HL-60/S4 treated with retinoic acid at 250 ng/mL for 4 days and 3 days (cell line): ENCODE measurements around the gene ARRDC1.
"Not testable (repeated sequence)": the region's sequence is repeated elsewhere in the genome, so short reads cannot be mapped to it uniquely, and the experiment has no call there.

Experiments
- in situ Hi-C: fragments of 300-500 bp; cut with MboI; formaldehyde crosslinking; loops from 2 replicates; pipeline ENCODE4 v1.7.0; 2022; ENCODE audit warnings: low sequenced_read_pairs

The ARRDC1 gene

DNA sequence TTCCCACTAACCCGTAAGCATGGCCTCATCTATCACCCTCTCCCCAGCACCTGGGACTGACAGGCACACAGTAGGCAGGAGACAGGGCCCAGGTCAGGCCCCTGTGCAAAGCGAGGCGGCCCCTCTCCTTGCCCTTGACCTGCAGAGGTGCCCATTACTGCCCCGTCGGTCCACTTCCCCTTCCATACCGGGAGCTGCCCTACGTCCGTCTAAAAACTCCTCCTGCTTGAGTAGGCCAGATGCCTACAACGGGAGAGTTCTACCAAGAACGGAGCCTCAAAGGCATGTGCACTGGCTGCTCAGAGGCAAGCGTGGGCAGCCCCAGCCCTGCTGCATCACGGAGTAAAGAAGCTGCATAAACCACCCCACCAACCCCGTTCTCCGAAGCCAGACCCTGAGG lies 22.1 kb upstream of the ARRDC1 start:
- in situ Hi-C loops, result no loop called here

DNA sequence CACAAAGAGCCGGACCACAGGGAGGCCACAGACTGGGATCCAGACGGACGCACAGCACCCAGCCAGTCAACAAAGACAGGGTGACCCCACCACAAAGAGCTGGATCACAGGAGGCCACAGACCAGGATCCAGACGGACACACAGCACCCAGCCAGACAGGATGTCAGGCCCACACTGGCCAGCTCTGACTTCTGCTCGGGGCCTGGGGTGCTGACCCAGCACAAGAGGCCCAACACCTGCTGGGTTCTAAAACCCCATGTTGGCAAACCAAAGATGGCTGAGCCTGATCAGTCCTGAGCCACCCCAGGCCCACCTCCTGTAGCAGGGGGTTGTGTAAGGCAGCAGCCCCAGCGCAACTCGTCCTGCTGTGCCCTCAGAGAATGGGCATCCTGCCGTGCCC lies 21.5 kb upstream of the ARRDC1 start:
- in situ Hi-C loops, result no loop called here

GRCh38 chr9:137586854-137587253 lies 18.6 kb upstream of the ARRDC1 start:
- in situ Hi-C loops, result no loop called here

DNA sequence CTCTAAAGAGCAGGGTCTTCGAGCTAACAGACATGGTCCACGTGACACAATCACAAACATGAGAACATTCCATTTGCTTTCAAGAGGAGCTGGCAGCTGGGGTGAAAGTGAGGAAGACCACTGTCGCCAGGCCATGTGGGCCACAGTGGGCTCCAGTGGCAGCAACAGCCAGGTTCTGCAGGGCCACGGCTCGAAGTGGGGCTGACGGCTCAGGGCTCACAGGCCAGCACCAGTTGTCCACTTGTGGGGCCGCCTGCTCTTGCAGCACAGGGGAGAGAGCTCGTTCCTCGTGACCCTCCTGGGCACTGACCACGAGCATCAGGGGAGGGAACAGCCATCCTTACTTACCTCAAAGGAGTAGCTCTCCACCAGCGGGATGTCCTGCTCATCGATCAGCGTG lies 17.2 kb upstream of the ARRDC1 start:
- in situ Hi-C loops, result no loop called here

DNA sequence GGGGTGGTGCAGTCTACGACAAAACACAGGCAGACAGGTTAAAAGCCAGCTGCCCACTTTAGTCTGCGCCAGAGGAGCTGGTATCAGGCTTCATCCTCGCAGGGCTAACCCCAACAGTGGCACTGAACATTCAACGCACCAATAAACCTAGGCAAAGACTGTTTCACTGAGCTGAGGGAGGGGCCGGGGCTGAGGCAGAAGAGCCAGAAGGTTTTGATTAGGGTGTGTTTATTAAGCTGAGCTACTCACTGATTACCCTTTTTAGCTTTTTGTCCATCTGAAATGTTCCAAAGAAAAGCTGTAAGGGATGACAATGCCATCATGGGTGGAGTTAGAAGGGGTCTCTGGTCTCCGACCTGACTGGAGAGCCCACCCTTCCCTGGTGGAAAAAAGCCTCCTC lies 16.6 kb upstream of the ARRDC1 start:
- in situ Hi-C loops, result no loop called here

- in situ Hi-C loops, result no loop called here
Measured at GRCh38 chr9:137589441-137590122, 15.9 kb upstream of the ARRDC1 start.

DNA sequence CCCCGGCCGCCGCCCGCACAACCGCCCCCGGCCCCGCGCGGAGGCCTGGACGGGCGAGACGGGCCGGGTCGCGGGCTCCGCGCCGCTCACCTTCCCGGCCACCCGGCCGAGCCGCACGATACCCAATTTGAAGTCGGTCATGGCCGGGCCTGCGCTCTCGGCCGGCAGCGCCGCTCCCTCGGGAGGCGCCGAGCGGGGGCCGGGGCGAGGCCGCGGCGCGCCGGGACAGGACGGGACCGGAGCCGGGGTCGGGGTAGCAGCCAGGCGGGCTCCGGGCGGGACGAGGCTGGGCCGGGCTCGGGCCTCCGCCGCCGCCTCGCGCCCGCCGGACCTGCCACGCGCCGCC lies 15.4 kb upstream of the ARRDC1 start:
- in situ Hi-C loops, result no loop called here

DNA sequence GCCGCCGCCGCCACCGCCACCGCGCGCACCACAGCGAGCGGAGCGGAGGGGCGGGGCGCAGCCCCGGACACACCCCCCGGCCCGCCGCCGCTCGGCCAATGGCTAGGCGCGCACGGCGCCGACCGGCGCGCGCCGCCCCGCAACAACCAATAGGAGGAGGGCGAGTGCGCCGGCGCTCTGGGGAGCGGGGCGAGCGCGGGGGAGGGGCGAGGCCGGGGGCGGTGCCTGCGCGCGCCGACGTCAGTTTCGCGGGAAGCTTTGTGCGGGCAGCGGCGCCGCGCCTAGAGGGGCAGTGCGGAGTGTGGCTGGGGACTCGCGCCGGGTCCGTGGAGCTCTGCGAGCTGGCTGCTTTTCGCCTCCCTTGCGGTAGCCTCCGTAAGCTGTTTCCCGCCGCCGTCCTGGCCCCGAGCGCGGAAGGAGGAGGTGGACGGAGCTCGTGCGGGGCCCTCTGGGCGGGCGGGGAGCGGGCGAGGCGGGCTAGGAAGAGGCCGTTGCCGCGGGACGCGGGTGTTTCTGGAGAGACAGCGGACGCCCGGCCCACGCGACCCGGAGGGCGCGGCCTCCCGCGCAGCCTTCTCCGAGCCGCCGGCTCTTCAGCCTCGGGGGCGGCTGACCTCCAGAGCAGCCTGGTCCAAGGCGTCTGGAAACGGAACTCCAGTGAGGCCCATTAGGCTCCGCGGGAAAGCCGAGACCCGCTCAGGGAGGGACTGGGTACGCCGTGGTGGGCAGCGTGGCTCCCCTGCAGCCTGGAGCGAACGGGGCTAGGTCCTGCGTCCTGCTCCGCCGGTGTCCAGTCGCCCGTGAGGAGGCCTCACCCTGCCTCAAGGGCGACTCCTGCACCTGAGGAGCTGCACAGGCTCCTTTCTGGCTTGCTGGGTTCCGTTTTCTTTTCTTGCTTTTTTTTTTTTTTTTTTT lies 14.8 kb upstream of the ARRDC1 start, which contains the start of gene ZMYND19:
ZMYND19 (minus strand) TSS at position 44 of the 915 bp plus-strand sequence. CDS start 249 bp downstream, outside the sequence.
- in situ Hi-C loops, result no loop called here

DNA sequence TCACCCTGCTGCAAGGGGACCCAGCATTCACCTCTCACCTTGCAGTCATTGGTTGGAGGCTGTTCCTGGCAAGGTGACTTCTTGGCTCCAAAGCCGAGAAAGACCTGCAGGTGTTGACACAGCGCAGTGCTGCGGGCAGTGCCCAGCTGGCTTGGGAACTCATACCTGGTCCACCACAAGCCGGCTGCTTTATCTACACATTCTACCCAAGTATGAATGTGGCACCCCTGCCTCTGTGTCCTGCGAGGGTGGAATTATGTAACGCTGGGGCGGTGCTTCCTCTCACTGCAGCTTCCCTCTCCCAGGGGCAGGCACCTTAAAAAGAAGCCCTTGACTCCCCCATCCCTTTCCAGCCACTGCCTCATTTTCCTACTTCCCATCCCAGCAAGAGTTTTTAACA lies 12.7 kb upstream of the ARRDC1 start:
- in situ Hi-C loops, result no loop called here

- in situ Hi-C loops, result no loop called here
Measured at GRCh38 chr9:137593176-137593575, 12.3 kb upstream of the ARRDC1 start.

DNA sequence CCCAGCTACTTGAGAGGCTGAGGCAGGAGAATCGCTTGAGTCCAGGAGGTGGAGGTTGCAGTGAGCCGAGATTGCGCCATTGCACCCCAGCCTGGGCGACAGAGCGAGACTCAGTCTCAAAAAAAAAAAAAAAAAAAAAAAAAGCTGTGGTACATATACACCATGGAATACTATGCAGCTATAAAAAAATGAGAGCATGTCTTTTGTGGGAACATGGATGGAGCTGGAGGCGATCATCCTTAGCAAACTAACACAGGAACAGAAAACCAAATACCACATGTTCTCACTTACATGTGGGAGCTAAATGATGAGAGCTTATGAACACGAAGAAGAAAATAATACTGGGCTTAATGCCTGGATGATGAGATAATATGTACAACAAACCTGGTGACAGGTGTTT lies 8.9 kb upstream of the ARRDC1 start:
- in situ Hi-C loops, result not testable (repeated sequence)

DNA sequence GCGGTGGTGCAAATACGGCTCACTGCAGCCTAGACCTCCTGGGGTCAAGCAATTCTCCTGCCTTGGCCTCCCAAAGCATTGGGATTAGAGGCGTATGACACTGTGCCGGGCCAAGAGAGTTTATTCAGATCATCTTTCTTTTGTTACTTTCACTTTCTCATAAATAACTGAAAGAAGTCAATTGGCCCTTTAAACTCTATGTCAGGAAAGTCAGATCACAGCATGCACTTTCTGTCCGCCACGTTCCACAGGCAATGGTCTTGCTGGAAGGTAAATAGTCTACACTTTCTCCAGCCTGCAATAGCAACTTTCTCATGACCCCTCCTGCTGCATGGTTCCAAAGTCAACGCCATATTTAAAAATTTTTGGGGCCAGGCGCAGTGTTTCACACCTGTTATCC lies 6.5 kb upstream of the ARRDC1 start:
- in situ Hi-C loops, result no loop called here

GRCh38 chr9:137602661-137603060 lies 2.8 kb upstream of the ARRDC1 start:
- in situ Hi-C loops, result no loop called here

- in situ Hi-C loops, result no loop called here
Measured at GRCh38 chr9:137603879-137604278, 1.6 kb upstream of the ARRDC1 start.

DNA sequence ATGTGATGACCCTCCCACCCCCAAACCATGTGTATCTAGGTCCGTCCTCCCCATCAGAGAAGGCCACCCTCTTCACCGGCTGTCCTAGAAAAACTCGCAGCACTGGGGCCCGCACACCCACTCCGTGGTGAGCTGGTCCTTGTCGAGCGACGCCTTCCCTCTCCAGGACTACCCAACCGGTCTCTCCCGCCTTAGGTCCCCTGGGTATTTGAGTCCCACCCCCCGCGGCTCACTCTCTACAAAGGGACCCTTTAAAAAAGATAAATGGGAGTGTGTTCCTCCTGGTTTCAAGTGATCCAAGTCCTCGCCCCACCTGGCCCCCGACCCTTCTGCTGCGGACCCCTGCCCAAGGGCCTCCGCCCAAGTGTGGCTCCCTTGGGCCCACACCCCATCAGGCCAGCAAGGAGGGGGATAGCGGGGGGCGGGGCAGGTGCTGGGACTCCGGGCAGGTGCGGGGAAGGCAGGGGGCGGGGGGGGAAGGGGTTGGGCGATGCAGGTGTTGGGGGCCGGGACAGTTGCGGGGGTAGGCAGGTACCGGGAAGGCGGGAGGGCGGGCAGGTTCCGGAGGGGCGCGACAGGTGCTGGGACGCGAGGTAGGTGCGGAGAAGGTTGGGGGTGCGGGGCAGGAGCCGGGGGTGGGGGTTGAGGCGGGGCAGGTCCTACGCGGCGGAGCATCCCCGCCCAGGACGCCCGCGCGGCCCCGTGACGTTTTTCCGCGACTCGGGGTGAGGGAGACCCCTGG lies 970 bp upstream of the ARRDC1 start:
- in situ Hi-C loops, result no loop called here

- in situ Hi-C loops, result no loop called here
Measured at GRCh38 chr9:137606005-137606621, 627 bp downstream of the ARRDC1 start.

GRCh38 chr9:137606734-137607138 lies 1.2 kb downstream of the ARRDC1 start:
- in situ Hi-C loops, result no loop called here

- in situ Hi-C loops, result no loop called here
Measured at GRCh38 chr9:137607141-137607857, 1.8 kb downstream of the ARRDC1 start.

DNA sequence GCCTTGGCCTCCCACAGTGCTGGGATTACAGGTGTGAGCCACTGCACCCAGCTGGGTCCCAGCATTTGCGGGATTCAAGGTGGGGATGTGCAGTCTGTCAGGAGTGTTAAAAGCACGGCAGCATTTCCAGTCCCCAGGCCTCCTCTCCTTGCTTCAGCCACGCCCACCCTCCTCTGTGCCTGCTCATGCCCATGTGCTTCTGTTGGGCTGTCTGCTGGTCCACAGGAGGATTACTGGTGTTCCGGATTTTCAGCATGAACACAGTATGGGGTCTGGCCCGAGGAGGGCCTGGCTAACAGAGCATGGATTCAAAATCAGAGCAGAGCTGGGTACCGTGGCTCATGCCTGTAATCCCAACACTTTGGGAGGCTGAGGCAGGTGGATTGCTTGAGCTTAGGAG lies 5.5 kb downstream of the ARRDC1 start:
- in situ Hi-C loops, result no loop called here
